DMS 273 treated with DMSO at 0.1 percent for 48 hours (cell line): Measurements from ENCODE around the gene SLC5A5.

Source experiments
- DNase-seq: peaks from one replicate; lab custom pipeline; 2025; lab: John Stamatoyannopoulos, UW

SLC5A5 gene

DNA sequence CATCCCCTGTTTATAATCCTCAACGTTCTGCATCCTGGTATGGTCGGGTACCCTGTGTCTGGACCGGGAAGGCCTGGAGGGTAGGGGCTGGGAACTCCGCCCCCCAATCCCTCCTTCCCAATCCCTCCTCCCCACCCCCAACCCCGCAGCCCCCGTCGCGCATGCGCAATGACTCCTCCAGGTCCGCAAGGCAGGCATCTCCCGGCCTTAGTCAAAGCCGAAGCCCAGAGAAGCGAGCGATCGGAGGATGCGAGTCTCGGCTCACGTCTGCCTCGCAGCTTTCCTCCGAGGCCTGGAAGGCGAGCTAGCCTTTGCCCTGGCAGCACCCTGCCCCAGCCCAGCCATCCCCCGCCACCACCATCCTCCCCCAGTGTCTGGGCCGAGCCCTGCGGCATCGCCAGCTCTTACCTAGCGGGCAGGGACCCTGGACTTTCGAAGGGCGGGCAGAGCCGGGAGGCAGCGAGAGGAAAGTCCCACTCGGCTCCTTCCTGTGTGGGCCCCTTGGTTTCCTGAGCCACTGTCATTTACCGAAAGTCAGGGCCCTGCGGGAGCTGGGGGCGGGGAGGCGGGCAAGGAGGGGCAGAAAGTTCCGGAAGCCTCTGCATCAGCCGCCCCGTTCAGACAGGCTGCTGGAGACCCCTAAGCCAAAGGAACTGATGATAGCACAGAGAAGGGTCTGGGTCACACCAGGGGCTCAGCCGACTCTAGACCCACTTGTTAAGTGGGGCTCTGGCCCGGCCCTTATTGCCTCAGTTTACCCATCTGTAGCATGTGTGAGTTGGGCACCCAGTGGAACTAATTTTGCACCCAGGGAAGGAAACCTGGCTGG lies 24.0 kb upstream of the SLC5A5 start, which contains the start of gene JAK3:
Gene JAK3, minus strand, starts transcription at position 445 of the 829 bp plus-strand sequence. CDS start 3,565 bp downstream, outside the sequence.
- no peak for DNase-seq

DNA sequence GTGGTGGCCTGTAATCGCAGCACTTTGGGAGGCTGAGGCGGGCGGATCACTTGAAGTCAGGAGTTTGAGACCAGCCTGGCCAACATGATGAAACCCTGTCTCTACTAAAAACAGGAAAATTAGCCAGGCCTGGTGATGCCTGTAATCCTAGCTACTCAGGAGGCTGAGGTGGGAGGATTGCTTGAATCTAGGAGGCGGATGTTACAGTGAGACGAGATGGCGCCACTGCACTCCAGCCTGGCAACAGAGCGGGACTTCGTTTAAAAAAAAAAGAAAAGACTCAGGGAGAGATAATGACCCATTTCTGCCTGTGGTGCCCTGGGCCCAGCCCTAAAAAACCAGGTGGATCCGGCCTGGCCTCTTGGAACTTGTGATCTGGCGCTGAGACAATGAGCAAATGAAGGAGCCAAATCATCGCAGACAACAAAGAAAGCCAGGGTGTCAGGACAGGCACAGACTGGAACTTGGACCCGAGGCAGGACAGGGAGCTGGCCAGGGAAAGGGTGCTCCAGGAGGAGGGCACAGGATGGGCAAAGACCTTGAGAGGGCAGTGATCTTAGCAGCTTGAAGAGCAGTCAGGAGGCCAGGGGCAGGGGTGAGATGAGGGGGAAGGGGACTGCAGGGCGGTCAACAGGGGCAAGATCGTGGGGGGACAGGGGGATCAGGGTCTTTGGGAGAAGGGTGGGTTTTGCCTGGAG lies 23.0 kb upstream of the SLC5A5 start:
- no peak for DNase-seq

- DNase-seq, result no peak
These were observed 17.7 kb upstream of the SLC5A5 start for GRCh38 chr19:17854061-17854460.

- no peak for DNase-seq
These were observed 16.2 kb upstream of the SLC5A5 start for GRCh38 chr19:17855280-17856152.

DNA sequence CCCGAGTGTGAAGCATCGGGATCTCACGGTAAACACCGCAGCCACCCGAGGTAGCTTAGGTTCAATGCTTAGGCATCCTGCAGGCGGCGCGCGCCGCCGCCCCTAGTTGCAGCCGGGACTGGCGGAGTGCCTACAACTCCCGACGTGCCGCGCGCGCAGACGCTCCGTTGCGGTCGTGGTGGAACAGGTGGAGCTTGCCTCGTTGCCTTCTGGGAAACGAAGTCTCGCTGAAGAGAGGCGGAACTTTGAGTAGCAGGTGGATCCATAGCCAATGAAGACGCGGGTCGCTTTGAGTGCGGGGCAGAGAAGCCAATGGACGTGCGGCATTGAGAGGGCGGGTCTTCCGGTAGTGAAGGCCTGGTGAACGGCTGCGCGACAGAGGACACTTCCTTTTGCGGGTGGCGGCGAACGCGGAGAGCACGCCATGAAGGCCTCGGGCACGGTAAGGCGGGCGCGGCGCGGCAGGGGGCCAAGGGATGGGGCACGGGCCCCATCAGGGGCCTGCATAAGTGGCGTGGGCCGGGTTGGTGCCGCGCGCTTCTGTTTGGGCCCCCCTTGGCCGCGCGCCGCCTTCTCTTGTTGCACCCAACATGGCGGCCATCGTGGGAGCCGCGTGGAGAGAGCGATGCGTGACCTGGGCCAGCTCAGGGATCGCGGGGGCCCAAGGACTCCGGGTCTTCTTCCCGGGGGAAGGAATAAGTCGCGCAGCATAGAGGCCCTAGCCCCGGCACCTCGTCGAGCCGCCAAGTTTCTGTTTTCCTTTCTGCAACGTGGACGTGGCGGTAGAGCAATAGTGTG lies 12.0 kb upstream of the SLC5A5 start, which contains the start of gene RPL18A:
Gene RPL18A, plus strand, starts transcription at position 378 of the 798 bp plus-strand sequence. Its CDS starts 47 bp downstream, at position 425.
- peak; percentile 99 for DNase-seq

- no peak for DNase-seq
These were observed 11.3 kb upstream of the SLC5A5 start for GRCh38 chr19:17860331-17860992.

DNA sequence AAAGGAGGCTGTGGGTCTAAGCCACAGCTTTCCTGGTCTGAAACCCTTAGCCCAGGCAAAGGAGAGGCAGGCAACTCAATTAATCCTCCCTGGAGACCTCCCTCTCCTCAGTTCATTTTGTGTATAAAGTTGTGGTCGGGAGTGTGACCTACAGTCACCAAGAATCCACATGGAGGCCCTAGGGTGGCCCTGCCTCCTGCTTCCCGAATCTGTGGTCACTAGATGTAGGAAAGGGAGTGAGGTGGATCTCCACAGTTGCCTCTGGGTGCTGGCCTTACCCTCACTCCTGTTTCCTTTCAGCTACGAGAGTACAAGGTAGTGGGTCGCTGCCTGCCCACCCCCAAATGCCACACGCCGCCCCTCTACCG lies 10.8 kb upstream of the SLC5A5 start:
- no peak for DNase-seq

DNA sequence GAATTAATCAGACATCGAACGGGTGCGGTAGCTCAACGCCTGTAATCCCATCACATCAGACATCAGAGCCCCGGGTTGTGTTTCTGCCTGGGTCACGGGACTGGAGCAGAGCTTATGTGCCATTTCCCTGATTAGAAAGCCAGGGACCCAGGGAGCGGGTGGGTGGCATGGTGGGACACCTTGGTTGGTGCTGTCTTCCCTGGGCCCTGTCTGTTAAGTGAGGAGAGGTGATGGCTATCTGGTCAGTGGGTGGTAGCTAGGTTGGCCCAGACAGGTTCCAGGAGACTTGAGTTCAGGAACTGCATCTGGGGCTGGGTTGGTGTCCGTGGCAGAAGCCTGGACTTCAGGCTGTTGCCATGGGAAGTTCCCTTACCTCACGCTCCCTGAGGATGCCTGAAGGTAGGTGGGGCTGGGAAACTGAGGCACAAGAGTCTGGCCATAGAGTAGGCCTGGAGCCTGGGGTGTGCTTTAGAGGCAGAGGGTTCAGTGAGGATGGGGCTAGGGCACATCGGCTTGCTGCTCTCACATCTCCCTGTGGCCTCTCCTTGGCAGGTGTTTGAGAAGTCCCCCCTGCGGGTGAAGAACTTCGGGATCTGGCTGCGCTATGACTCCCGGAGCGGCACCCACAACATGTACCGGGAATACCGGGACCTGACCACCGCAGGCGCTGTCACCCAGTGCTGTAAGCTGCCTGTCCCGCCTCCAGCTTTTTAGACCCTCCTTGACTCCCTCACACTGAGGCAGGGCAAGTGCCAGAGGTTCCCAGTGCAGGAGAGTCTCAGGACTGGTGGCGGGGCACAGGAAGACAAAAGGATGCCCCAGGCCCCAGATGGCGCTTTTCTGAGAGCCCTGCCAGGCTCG lies 10.0 kb upstream of the SLC5A5 start:
- DNase-seq, result no peak

- DNase-seq, result no peak
These were observed 8.8 kb upstream of the SLC5A5 start for GRCh38 chr19:17862711-17863519.

GRCh38 chr19:17863520-17864182 lies 8.1 kb upstream of the SLC5A5 start:
- no peak for DNase-seq

DNA sequence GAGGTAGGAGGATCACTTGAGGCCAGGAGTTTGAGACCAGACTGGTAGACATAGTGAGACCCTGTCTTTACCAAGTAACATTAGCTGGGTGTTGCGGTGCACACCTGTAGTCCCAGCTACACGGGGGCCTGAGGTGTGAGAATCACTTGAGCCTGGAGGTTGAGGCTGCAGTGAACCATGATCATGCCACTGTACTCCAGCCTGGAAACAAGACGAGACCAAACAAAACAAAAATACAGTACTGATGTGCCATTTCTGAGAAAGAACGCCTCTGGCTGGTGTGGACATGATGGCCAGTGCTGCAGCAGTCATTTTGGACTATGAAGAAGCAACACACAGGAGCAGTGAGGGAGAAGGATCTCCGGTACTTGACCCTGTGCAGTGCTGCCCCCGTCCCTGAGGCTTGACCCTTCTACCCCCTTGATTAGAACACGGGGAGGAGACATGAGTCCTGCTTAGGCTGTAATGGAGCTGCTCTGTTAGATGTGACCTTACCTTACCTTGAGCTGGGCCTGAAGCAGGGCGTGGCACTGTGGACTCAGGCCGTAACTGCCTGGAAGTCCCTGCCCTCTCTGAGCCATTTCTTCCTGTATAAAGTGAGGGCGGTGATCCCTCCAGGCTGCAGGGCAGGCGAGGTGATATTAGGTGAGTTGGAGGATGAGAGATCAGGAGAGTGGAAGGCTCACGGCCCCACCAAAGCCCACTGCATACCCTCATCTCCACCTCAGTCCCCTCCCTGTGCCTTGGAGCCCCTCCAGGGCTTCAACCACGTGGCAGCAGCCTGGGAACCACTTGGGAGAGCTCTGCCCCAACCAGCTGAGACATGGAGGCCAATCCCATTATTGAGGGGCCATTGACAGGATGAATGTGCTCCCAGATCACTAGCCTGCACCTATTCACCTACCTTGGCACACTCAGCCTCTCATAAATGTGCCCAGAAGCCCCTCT lies 6.1 kb upstream of the SLC5A5 start:
- peak; percentile 64 for DNase-seq

DNA sequence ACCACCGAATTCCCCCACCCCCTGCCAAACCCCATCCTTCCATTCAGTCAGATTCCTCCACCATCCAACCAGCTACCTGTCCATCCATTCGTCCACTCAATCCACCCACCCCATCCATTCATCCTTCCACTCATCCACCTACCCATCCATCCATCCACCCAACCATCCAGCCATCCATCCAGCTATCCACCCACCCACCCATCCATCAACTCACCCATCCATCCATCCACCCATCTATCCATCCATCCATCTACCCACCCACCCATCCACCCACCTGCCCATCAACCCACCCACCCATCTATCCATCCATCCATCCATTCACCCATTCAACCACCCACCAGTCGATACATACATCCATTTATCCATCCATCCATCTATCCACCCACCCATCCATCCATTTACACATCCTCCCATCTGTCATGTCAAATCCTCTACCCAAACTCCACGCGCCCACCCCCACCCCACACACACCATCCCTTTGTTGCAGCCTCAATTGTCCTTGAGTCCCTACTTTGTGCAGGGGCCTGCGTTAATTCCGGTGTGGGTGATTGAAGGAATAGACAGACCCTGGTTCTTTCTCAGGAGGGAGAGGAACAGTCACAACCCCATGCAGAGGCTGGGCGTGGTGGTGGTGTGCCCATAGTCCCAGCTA lies 5.3 kb upstream of the SLC5A5 start:
- no peak for DNase-seq

- DNase-seq, result no peak
These were observed 4.7 kb upstream of the SLC5A5 start for GRCh38 chr19:17866964-17867486.

DNA sequence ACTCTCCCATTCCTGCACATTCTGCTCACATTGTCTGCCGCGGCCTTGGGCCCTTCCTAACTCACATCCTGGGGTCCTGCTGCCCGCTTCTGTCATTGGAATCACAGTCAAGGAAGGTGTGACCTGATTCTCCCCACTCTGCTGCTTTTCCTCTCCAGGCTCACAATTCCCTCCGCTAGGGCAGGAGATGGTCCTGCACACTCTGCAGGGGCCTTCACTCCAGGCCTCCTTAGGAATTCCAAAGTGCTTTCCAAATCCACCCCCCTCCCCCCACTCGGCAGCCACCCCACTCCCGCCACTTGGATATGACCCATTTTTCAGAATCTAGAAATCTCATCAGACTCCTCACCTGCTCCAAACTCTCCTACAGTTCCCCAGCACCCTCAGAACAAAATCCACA lies 3.1 kb upstream of the SLC5A5 start:
- no peak for DNase-seq

GRCh38 chr19:17869114-17869608 lies 2.6 kb upstream of the SLC5A5 start:
- DNase-seq, result no peak
